Trophoblast cell (in vitro differentiated cells and primary cell): ENCODE measurements around the gene RABL2A.
"Not testable (repeated sequence)": the region's sequence is repeated elsewhere in the genome, so short reads cannot be mapped to it uniquely, and the experiment has no call there.

ENCODE experiments used
- DNase-seq, 2 donors: peaks; one replicate each; pipeline ENCODE4 v3.0.0-alpha.2; 2016
- H2AFZ ChIP-seq: 2 replicates; pipeline ENCODE4 v1.6.1; 2013; ENCODE audit warnings: low read length, moderate library complexity, mild to moderate bottlenecking; ENCODE audit not compliant: insufficient read depth, poor library complexity
- H2AK5ac ChIP-seq: 2 replicates; pipeline ENCODE4 v1.6.1; 2013; ENCODE audit warnings: mild to moderate bottlenecking, low read length
- H2BK120ac ChIP-seq: 2 replicates; pipeline ENCODE4 v1.6.1; 2013; ENCODE audit warnings: low read length, mild to moderate bottlenecking, moderate library complexity; ENCODE audit not compliant: insufficient read depth, poor library complexity
- H2BK12ac ChIP-seq: 2 replicates; pipeline ENCODE4 v1.6.1; 2013; ENCODE audit warnings: mild to moderate bottlenecking, low read length, moderate library complexity
- H2BK5ac ChIP-seq: 2 replicates; pipeline ENCODE4 v1.6.1; 2013; ENCODE audit warnings: low read length, low read depth, moderate library complexity, mild to moderate bottlenecking; ENCODE audit not compliant: poor library complexity
- H3K14ac ChIP-seq: 2 replicates; pipeline ENCODE4 v1.6.1; 2013; ENCODE audit warnings: mild to moderate bottlenecking, low read length
- H3K18ac ChIP-seq: 2 replicates; pipeline ENCODE4 v1.6.1; 2013; ENCODE audit warnings: mild to moderate bottlenecking, low read length
- H3K23ac ChIP-seq: 2 replicates; pipeline ENCODE4 v1.6.1; 2013; ENCODE audit warnings: low read length
- H3K27ac ChIP-seq: 2 replicates; pipeline ENCODE4 v1.5.1; 2013; ENCODE audit warnings: low read depth, mild to moderate bottlenecking, inconsistent platforms, low read length, moderate library complexity
- H3K27me3 ChIP-seq: 2 replicates; pipeline ENCODE4 v1.6.1; 2013; ENCODE audit warnings: inconsistent platforms, mild to moderate bottlenecking, low read length, moderate library complexity; ENCODE audit not compliant: insufficient read depth
- H3K36me3 ChIP-seq, 2 experiments: 1 replicate in 1 of 2; 2 replicates in 1 of 2; pipeline ENCODE4 v1.6.1; 2013; ENCODE audit warnings: low read length in 2 of 2, mild to moderate bottlenecking in 2 of 2, moderate library complexity in 1 of 2; ENCODE audit not compliant: insufficient read depth in 2 of 2, control insufficient read depth in 1 of 2
- H3K4ac ChIP-seq: 2 replicates; pipeline ENCODE4 v1.6.1; 2013; ENCODE audit warnings: low read depth, mild to moderate bottlenecking, low read length, moderate library complexity
- H3K4me1 ChIP-seq, 2 experiments: 1 replicate in 1 of 2; 2 replicates in 1 of 2; pipeline ENCODE4 v1.6.1; 2013; ENCODE audit warnings: low read length in 2 of 2, mild to moderate bottlenecking in 2 of 2, moderate library complexity in 1 of 2; ENCODE audit not compliant: insufficient read depth in 2 of 2, control insufficient read depth in 1 of 2
- H3K4me2 ChIP-seq: 2 replicates; pipeline ENCODE4 v1.6.1; 2013; ENCODE audit warnings: inconsistent platforms, mild to moderate bottlenecking, low read length, moderate library complexity
- H3K4me3 ChIP-seq: 2 replicates; pipeline ENCODE4 v1.5.1; 2013; ENCODE audit warnings: mild to moderate bottlenecking, low read depth, low read length, inconsistent platforms
- H3K79me1 ChIP-seq: one replicate; pipeline ENCODE4 v1.6.1; 2013; ENCODE audit warnings: low read length
- H3K79me2 ChIP-seq: 2 replicates; pipeline ENCODE4 v1.6.1; 2013; ENCODE audit warnings: low read length, mild to moderate bottlenecking; ENCODE audit not compliant: control insufficient read depth, insufficient read depth, poor library complexity
- H3K9ac ChIP-seq: 2 replicates; pipeline ENCODE4 v1.6.1; 2013; ENCODE audit warnings: mild to moderate bottlenecking, low read length
- H3K9me3 ChIP-seq: 2 replicates; pipeline ENCODE4 v1.6.1; 2013; ENCODE audit warnings: low read depth, mild to moderate bottlenecking, control low read depth, inconsistent platforms, low read length; ENCODE audit not compliant: insufficient read depth
- H4K12ac ChIP-seq: 2 replicates; pipeline ENCODE4 v1.6.1; 2013; ENCODE audit warnings: low read depth, mild to moderate bottlenecking, low read length, moderate library complexity
- H4K8ac ChIP-seq: 2 replicates; pipeline ENCODE4 v1.6.1; 2013; ENCODE audit warnings: low read depth, mild to moderate bottlenecking, low read length, moderate library complexity
- H4K91ac ChIP-seq: one replicate; pipeline ENCODE4 v1.6.1; 2013; ENCODE audit warnings: low read depth, mild to moderate bottlenecking, low read length, moderate library complexity
- WGBS: extraction: QIAGEN DNeasy Blood & Tissue Kit; methylation state at CpG from one replicate; pipeline ENCODE4 v1.1.7; 2013; ENCODE audit warnings: missing lambda C conversion rate; ENCODE audit not compliant: insufficient read length, insufficient coverage; ENCODE audit errors: extremely low coverage; 5-methylcytosine and 5-hydroxymethylcytosine counted together

The RABL2A gene

GRCh38 chr2:113602869-113603466 is 24.1 kb upstream of the RABL2A start:
- Histone ChIP-seq H4K8ac (no peak overlapping the region), H3K18ac (no peak overlapping the region), H3K4me1 (no peaks in the 10 kb centered on the region), H2AFZ (no peak overlapping the region), H3K4ac (no peak overlapping the region), H3K9me3 (peaks cover 11% of the 10 kb centered on the region), H3K9ac (no peak overlapping the region), H2AK5ac (no peak overlapping the region), H2BK5ac (no peak overlapping the region), H2BK12ac (no peak overlapping the region), H3K4me3 (no peak overlapping the region), H3K27me3 (no peaks in the 10 kb centered on the region), H3K23ac (no peak overlapping the region), H3K14ac (no peak overlapping the region), H3K36me3 (peaks cover 0 to 5% of the 10 kb centered on the region in 2 experiments), H3K27ac (no peak overlapping the region), H3K79me1 (no peaks in the 10 kb centered on the region), H2BK120ac (no peak overlapping the region), H3K4me2 (no peak overlapping the region), H3K79me2 (no peaks in the 10 kb centered on the region), H4K12ac (no peak overlapping the region), H4K91ac (no peak overlapping the region)
- no peak for DNase-seq
- WGBS = 100% methylated on average over 2 of the region's 2 CpGs

GRCh38 chr2:113603467-113604084 is 23.5 kb upstream of the RABL2A start:
- not testable (repeated sequence) for H3K27ac ChIP-seq, H4K91ac ChIP-seq, H3K79me1 ChIP-seq, H3K9ac ChIP-seq, H3K14ac ChIP-seq, H2AK5ac ChIP-seq, H2BK5ac ChIP-seq, H3K27me3 ChIP-seq, H3K23ac ChIP-seq, H4K12ac ChIP-seq, H3K4me2 ChIP-seq, H2AFZ ChIP-seq, H3K79me2 ChIP-seq, H3K36me3 ChIP-seq, H3K4ac ChIP-seq, H3K4me1 ChIP-seq, H3K18ac ChIP-seq, H2BK120ac ChIP-seq, H4K8ac ChIP-seq, H3K4me3 ChIP-seq, H2BK12ac ChIP-seq
- peaks cover 11% of the 10 kb centered on the region for H3K9me3 ChIP-seq
- peak; percentile 79 to 94 for DNase-seq
- WGBS = no CpG with 5 or more reads among the region's 84 CpGs

GRCh38 chr2:113604085-113604477 is 23.0 kb upstream of the RABL2A start:
- H2BK5ac ChIP-seq, H3K27ac ChIP-seq, H3K36me3 ChIP-seq, H3K4me3 ChIP-seq, H4K12ac ChIP-seq, H2BK120ac ChIP-seq, H4K91ac ChIP-seq, H2AK5ac ChIP-seq, H3K79me1 ChIP-seq, H3K23ac ChIP-seq, H3K4ac ChIP-seq, H2BK12ac ChIP-seq, H3K4me2 ChIP-seq, H3K14ac ChIP-seq, H3K79me2 ChIP-seq, H3K27me3 ChIP-seq, H3K9ac ChIP-seq, H4K8ac ChIP-seq, H3K18ac ChIP-seq, H3K4me1 ChIP-seq, H2AFZ ChIP-seq: not testable (repeated sequence)
- peak; percentile 90 to 97 for DNase-seq
- no CpG with 5 or more reads among the region's 20 CpGs for WGBS
- H3K9me3 ChIP-seq = peaks cover 11% of the 10 kb centered on the region

- not testable (repeated sequence) for H3K79me2 ChIP-seq, H3K4ac ChIP-seq, H3K4me2 ChIP-seq, H4K12ac ChIP-seq, H4K8ac ChIP-seq, DNase-seq, H2AK5ac ChIP-seq, H3K27ac ChIP-seq, H4K91ac ChIP-seq, H3K18ac ChIP-seq, H2BK12ac ChIP-seq, H3K4me3 ChIP-seq, H2BK5ac ChIP-seq, H3K36me3 ChIP-seq, H2BK120ac ChIP-seq, H3K14ac ChIP-seq, H3K9ac ChIP-seq, H2AFZ ChIP-seq, H3K27me3 ChIP-seq, H3K4me1 ChIP-seq, H3K23ac ChIP-seq, H3K79me1 ChIP-seq
- peaks cover 11% of the 10 kb centered on the region for H3K9me3 ChIP-seq
- WGBS = no CpG with 5 or more reads among the region's 5 CpGs
Measured at GRCh38 chr2:113604661-113605060, 22.4 kb upstream of the RABL2A start.
